ENCODE measurements around the gene ARSK. TPM values are rescaled to one million over a fixed set of nuclear protein-coding genes. Genes with fewer than 3 reads are reported as not detected.

ARSK gene
- total RNA-seq, 2 donors from 2014 or later, result 2.9 to 3.4 TPM

- H3K27me3 Mint-ChIP-seq, result no peaks in the 10 kb centered on the region
- H3K4me1 Mint-ChIP-seq (ENCODE audit: low read depth in 2 of 2), result peaks cover 30 to 36% of the 10 kb centered on the region in 2 donors
- DNase-seq (ENCODE audit: low spot score) (peak; percentile 86), ATAC-seq (peak; percentile 91 to 93)
- no peaks in the 10 kb centered on the region for H3K9me3 Mint-ChIP-seq
- no peaks in the 10 kb centered on the region for H3K36me3 Mint-ChIP-seq
- peak within 1 kb of the TSS; percentile 93 for H3K4me3 Mint-ChIP-seq
- H3K27ac Mint-ChIP-seq, result peak within 1 kb of the TSS; percentile 53 to 63
Measured at GRCh38 chr5:95620030-95620869, 65.3 kb downstream of the ARSK start, which contains the start of gene GPR150. TSS of gene GPR150 (plus strand) at chr5:95620087. CDS start at chr5:95620276, 189 bp downstream.

- Mint-ChIP-seq H3K27ac (peak overlapping the region; percentile 58 to 69), H3K9me3 (no peaks in the 10 kb centered on the region), H3K4me3 (peak overlapping the region; percentile 75), H3K4me1 (ENCODE audit: low read depth in 2 of 2) (peaks cover 30 to 34% of the 10 kb centered on the region in 2 donors), H3K27me3 (no peaks in the 10 kb centered on the region), H3K36me3 (no peaks in the 10 kb centered on the region)
- DNase-seq (ENCODE audit: low spot score), result peak; percentile 70
- peak; percentile 71 to 72 for ATAC-seq
Measured at GRCh38 chr5:95620870-95621838, 66.3 kb downstream of the ARSK start.

- Mint-ChIP-seq H3K4me3 (peak overlapping the region; percentile 75), H3K36me3 (no peaks in the 10 kb centered on the region), H3K27me3 (no peaks in the 10 kb centered on the region), H3K27ac (peak overlapping the region; percentile 58 to 69), H3K4me1 (ENCODE audit: low read depth in 2 of 2) (peaks cover 28 to 32% of the 10 kb centered on the region in 2 donors), H3K9me3 (no peaks in the 10 kb centered on the region)
- DNase-seq (ENCODE audit: low spot score) (no peak), ATAC-seq (no peak)
Measured at GRCh38 chr5:95621839-95622629, 67.1 kb downstream of the ARSK start.

GRCh38 chr5:95623706-95624105, 68.8 kb downstream of the ARSK start:
- DNase-seq (ENCODE audit: low spot score), result no peak
- H3K27ac Mint-ChIP-seq, result no peak overlapping the region
- no peak overlapping the region for H3K4me3 Mint-ChIP-seq

GRCh38 chr5:95624368-95624767, 69.5 kb downstream of the ARSK start:
- H3K27ac Mint-ChIP-seq, result no peak overlapping the region
- H3K36me3 Mint-ChIP-seq, result no peaks in the 10 kb centered on the region
- DNase-seq (ENCODE audit: low spot score) (no peak), ATAC-seq (no peak)
- H3K4me3 Mint-ChIP-seq, result no peak overlapping the region
- peaks cover 17% of the 10 kb centered on the region in 2 donors for H3K4me1 Mint-ChIP-seq (ENCODE audit: low read depth in 2 of 2)
- no peaks in the 10 kb centered on the region for H3K9me3 Mint-ChIP-seq
- no peaks in the 10 kb centered on the region for H3K27me3 Mint-ChIP-seq

More at GRCh38 chr5:95623706-95624105, 68.8 kb downstream of the ARSK start:
- no peak for ATAC-seq
- Mint-ChIP-seq H3K27me3 (no peaks in the 10 kb centered on the region), H3K4me1 (ENCODE audit: low read depth in 2 of 2) (peaks cover 22 to 24% of the 10 kb centered on the region in 2 donors), H3K9me3 (no peaks in the 10 kb centered on the region), H3K36me3 (no peaks in the 10 kb centered on the region)

- ATAC-seq (no peak), DNase-seq (ENCODE audit: low spot score) (no peak)
- Mint-ChIP-seq H3K36me3 (peaks cover 1% of the 10 kb centered on the region), H3K4me1 (ENCODE audit: low read depth in 2 of 2) (peaks cover 9 to 11% of the 10 kb centered on the region in 2 donors), H3K27ac (no peak overlapping the region), H3K27me3 (no peaks in the 10 kb centered on the region), H3K4me3 (no peak overlapping the region), H3K9me3 (peaks cover 3% of the 10 kb centered on the region)
Measured at GRCh38 chr5:95626701-95627100, 71.8 kb downstream of the ARSK start.

GRCh38 chr5:95627971-95628810, 73.3 kb downstream of the ARSK start:
- DNase-seq (ENCODE audit: low spot score) (no peak), ATAC-seq (no peak)
- Mint-ChIP-seq H3K36me3 (peaks cover 10% of the 10 kb centered on the region), H3K4me3 (no peak overlapping the region), H3K4me1 (ENCODE audit: low read depth in 2 of 2) (peaks cover 12 to 14% of the 10 kb centered on the region in 2 donors), H3K27ac (no peak overlapping the region), H3K9me3 (peaks cover 11% of the 10 kb centered on the region), H3K27me3 (no peaks in the 10 kb centered on the region)

GRCh38 chr5:95628933-95629332, 74.0 kb downstream of the ARSK start:
- no peak overlapping the region for H3K4me3 Mint-ChIP-seq
- DNase-seq (ENCODE audit: low spot score), result no peak
- H3K4me1 Mint-ChIP-seq (ENCODE audit: low read depth in 2 of 2), result peaks cover 12 to 14% of the 10 kb centered on the region in 2 donors

GRCh38 chr5:95630394-95630917, 75.6 kb downstream of the ARSK start:
- H3K27ac Mint-ChIP-seq, result no peak overlapping the region

More at GRCh38 chr5:95628933-95629332, 74.0 kb downstream of the ARSK start:
- no peak for ATAC-seq
- Mint-ChIP-seq H3K9me3 (peaks cover 11% of the 10 kb centered on the region), H3K27me3 (no peaks in the 10 kb centered on the region), H3K36me3 (peaks cover 10% of the 10 kb centered on the region), H3K27ac (no peak overlapping the region)

GRCh38 chr5:95631255-95631958, 76.5 kb downstream of the ARSK start:
- Mint-ChIP-seq H3K4me3 (peak overlapping the region; percentile 46), H3K4me1 (ENCODE audit: low read depth in 2 of 2) (peaks cover 12 to 14% of the 10 kb centered on the region in 2 donors), H3K36me3 (peaks cover 10% of the 10 kb centered on the region), H3K9me3 (peaks cover 11% of the 10 kb centered on the region), H3K27ac (peak overlapping the region; percentile 76 to 90), H3K27me3 (no peaks in the 10 kb centered on the region)
- ATAC-seq (peak in 1 of 2 donors; percentile 2), DNase-seq (ENCODE audit: low spot score) (no peak)

More at GRCh38 chr5:95630394-95630917, 75.6 kb downstream of the ARSK start:
- Mint-ChIP-seq H3K9me3 (peaks cover 11% of the 10 kb centered on the region), H3K36me3 (peaks cover 10% of the 10 kb centered on the region), H3K4me1 (ENCODE audit: low read depth in 2 of 2) (peaks cover 12 to 14% of the 10 kb centered on the region in 2 donors), H3K4me3 (no peak overlapping the region), H3K27me3 (no peaks in the 10 kb centered on the region)
- DNase-seq (ENCODE audit: low spot score), result no peak
- no peak for ATAC-seq

- Mint-ChIP-seq H3K9me3 (peaks cover 11% of the 10 kb centered on the region), H3K27me3 (no peaks in the 10 kb centered on the region), H3K4me3 (peak overlapping the region; percentile 46), H3K4me1 (ENCODE audit: low read depth in 2 of 2) (peaks cover 12 to 14% of the 10 kb centered on the region in 2 donors), H3K27ac (peak overlapping the region; percentile 76 to 90), H3K36me3 (peaks cover 10% of the 10 kb centered on the region)
- DNase-seq (ENCODE audit: low spot score), result peak; percentile 75
- peak; percentile 98 to 100 for ATAC-seq
Measured at GRCh38 chr5:95631991-95632675, 77.2 kb downstream of the ARSK start.

All from natural killer cell treated with Interleukin-12 subunit alpha and Interleukin-12 subunit beta and Interleukin-15 and Interleukin-18, amount 100 ng/mL, for 72 hours (primary cell).